Loucy (cell line): ENCODE measurements around the gene PHLDB2.

ENCODE experiments used
- H2AFZ ChIP-seq: fragments of 200-600 bp; sonication (generic); 2 replicates; pipeline ENCODE4 v1.6.0; 2016; ENCODE audit warnings: antibody characterized with exemption, mild to moderate bottlenecking, low read length, moderate library complexity
- H3F3A ChIP-seq: fragments of 200-600 bp; 2 replicates; pipeline ENCODE4 v1.6.0; 2016; ENCODE audit warnings: antibody characterized with exemption, low read depth, mild to moderate bottlenecking
- H3K27me3 ChIP-seq: fragments of 200-600 bp; sonication (generic); 2 replicates; pipeline ENCODE4 v1.6.1; 2014; ENCODE audit warnings: low read length, mild to moderate bottlenecking; ENCODE audit not compliant: insufficient read depth, poor library complexity, severe bottlenecking
- H3K36me3 ChIP-seq: fragments of 200-600 bp; sonication (generic); 2 replicates; pipeline ENCODE4 v1.6.1; 2016; ENCODE audit warnings: low read length; ENCODE audit not compliant: insufficient read depth
- H3K4me1 ChIP-seq: fragments of 200-600 bp; sonication (generic); 2 replicates; pipeline ENCODE4 v1.5.1; 2014; ENCODE audit warnings: low read length, mild to moderate bottlenecking; ENCODE audit not compliant: insufficient read depth, poor library complexity, severe bottlenecking
- H3K4me2 ChIP-seq: fragments of 200-600 bp; sonication (generic); 2 replicates; pipeline ENCODE4 v1.6.0; 2014; ENCODE audit warnings: antibody characterized with exemption, low read length, low read depth, mild to moderate bottlenecking; ENCODE audit not compliant: poor library complexity, severe bottlenecking
- H3K4me3 ChIP-seq: fragments of 200-600 bp; sonication (generic); 2 replicates; pipeline ENCODE4 v1.5.1; 2014; ENCODE audit warnings: low read length, mild to moderate bottlenecking, mixed read lengths; ENCODE audit not compliant: poor library complexity, severe bottlenecking
- H3K79me2 ChIP-seq: fragments of 200-600 bp; sonication (generic); 2 replicates; pipeline ENCODE4 v1.6.1; 2014; ENCODE audit warnings: low read length; ENCODE audit not compliant: insufficient read depth
- H3K9ac ChIP-seq: fragments of 200-600 bp; sonication (generic); 2 replicates; pipeline ENCODE4 v1.6.0; 2014; ENCODE audit warnings: mild to moderate bottlenecking, low read depth, low read length, moderate library complexity; ENCODE audit not compliant: poor library complexity, severe bottlenecking
- H3K9me2 ChIP-seq: fragments of 200-600 bp; sonication (generic); replicated peaks from 2 replicates; pipeline ENCODE4 v1.6.1; 2016; ENCODE audit warnings: low read depth, low read length, mixed read lengths
- H3K9me3 ChIP-seq: fragments of 200-600 bp; sonication (generic); 2 replicates; pipeline ENCODE4 v1.6.1; 2014; ENCODE audit warnings: mild to moderate bottlenecking, antibody characterized with exemption, low read length, low read depth; ENCODE audit not compliant: insufficient read depth
- H4K20me1 ChIP-seq: fragments of 200-600 bp; sonication (generic); 2 replicates; pipeline ENCODE4 v1.6.0; 2014; ENCODE audit warnings: antibody characterized with exemption, low read length, mild to moderate bottlenecking; ENCODE audit not compliant: insufficient read depth, poor library complexity, severe bottlenecking
- EZH2phosphoT487 ChIP-seq: fragments of 200-600 bp; IDR thresholded peaks from 2 replicates; pipeline ENCODE4 v1.6.1; 2018; ENCODE audit warnings: antibody characterized with exemption, mild to moderate bottlenecking, moderate library complexity, borderline replicate concordance
- TF ChIP-seq, protein P1 (sequence below): fragments of 200-600 bp; sonication (generic); conservative IDR thresholded peaks from 2 replicates; pipeline ENCODE4 v1.5.1; 2014; ENCODE audit warnings: mild to moderate bottlenecking, antibody characterized with exemption, low read length

PHLDB2 gene

DNA sequence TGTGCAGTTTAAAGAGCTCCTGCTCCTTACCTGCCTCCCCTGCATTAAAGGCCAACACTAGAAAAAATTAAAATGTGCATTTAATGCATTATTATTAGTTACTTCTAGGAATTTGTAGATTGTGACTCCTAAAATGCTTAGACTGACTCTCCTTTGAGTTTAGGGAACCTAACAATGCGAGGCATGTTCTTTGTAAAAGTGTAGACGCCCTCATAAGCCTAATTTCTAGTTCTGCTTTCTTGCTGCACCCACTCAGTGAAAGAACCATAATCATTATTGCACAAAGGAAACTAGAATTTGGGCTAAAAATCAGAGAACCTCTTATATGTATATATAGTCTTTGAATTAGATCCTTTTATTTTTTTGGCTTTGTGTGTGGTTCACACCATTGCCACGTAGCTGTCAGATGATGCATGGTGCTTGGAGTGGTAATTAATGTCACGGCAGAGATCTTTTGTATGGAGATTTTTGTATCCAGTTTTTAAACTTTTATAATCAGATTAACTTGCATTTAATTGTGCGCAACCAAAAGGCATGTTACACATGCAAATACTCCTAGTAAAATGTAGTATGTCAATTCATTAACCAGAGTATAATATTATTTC lies 120.5 kb downstream of the PHLDB2 start:
- H3K4me1 ChIP-seq: peaks cover 50% of the 10 kb centered on the region
- no peaks in the 10 kb centered on the region for H3F3A ChIP-seq
- TF ChIP-seq, protein P1, sequence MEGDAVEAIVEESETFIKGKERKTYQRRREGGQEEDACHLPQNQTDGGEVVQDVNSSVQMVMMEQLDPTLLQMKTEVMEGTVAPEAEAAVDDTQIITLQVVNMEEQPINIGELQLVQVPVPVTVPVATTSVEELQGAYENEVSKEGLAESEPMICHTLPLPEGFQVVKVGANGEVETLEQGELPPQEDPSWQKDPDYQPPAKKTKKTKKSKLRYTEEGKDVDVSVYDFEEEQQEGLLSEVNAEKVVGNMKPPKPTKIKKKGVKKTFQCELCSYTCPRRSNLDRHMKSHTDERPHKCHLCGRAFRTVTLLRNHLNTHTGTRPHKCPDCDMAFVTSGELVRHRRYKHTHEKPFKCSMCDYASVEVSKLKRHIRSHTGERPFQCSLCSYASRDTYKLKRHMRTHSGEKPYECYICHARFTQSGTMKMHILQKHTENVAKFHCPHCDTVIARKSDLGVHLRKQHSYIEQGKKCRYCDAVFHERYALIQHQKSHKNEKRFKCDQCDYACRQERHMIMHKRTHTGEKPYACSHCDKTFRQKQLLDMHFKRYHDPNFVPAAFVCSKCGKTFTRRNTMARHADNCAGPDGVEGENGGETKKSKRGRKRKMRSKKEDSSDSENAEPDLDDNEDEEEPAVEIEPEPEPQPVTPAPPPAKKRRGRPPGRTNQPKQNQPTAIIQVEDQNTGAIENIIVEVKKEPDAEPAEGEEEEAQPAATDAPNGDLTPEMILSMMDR: no peak
- TF ChIP-seq EZH2phosphoT487: no peak
- no peaks in the 10 kb centered on the region for H3K36me3 ChIP-seq
- no peaks in the 10 kb centered on the region for H3K9me2 ChIP-seq
- peaks cover 39% of the 10 kb centered on the region for H4K20me1 ChIP-seq
- peak overlapping the region; percentile 95 for H2AFZ ChIP-seq
- no peaks in the 10 kb centered on the region for H3K9me3 ChIP-seq
- peak overlapping the region; percentile 85 for H3K9ac ChIP-seq
- peak overlapping the region; percentile 86 for H3K4me3 ChIP-seq
- H3K27me3 ChIP-seq: no peaks in the 10 kb centered on the region
- peaks cover 56% of the 10 kb centered on the region for H3K79me2 ChIP-seq
- peak overlapping the region; percentile 75 for H3K4me2 ChIP-seq

DNA sequence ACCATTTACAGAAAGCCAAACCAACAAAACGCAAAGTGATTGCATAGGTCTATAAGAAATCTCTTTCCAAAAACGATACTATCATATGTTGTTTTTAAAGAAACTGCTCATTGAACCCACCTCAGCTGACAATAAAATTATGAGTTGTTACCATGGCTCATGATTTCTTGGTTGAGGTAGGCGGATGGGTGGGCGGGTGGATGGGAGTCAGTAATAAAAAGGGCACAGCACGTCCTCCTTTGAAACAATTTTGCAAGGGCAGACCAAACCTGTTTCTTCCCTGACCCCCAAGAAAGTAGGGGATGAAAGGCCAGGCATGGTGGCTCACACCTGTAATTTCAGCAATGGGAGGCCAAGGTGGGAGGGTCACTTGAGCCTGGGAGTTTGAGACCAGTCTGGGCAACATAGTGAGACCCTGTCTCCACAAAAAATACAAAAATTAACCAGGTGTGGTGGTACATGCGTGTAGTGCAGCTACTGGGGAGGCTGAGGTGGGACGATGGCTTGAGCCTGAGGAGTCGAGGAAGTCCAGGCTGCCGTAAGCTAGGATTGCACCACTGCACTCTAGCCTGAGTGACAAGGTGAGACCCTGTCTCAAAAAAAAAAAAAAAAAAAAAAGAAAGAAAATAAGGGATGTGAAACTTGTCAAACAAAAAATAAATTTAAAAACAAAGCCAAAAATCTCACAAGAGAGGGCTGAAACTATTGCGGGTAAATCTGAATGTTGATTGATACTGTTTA lies 121.8 kb downstream of the PHLDB2 start:
- Histone ChIP-seq H3K4me3 (peak overlapping the region; percentile 86), H3K9me2 (no peaks in the 10 kb centered on the region), H3K36me3 (no peaks in the 10 kb centered on the region), H3K9me3 (no peaks in the 10 kb centered on the region), H4K20me1 (peaks cover 46% of the 10 kb centered on the region), H3F3A (no peaks in the 10 kb centered on the region), H2AFZ (no peak overlapping the region), H3K27me3 (no peaks in the 10 kb centered on the region), H3K4me1 (peaks cover 60% of the 10 kb centered on the region), H3K9ac (peak overlapping the region; percentile 85), H3K79me2 (peaks cover 64% of the 10 kb centered on the region), H3K4me2 (peak overlapping the region; percentile 75)
- TF ChIP-seq, protein P1: no peak
- TF ChIP-seq EZH2phosphoT487: no peak

DNA sequence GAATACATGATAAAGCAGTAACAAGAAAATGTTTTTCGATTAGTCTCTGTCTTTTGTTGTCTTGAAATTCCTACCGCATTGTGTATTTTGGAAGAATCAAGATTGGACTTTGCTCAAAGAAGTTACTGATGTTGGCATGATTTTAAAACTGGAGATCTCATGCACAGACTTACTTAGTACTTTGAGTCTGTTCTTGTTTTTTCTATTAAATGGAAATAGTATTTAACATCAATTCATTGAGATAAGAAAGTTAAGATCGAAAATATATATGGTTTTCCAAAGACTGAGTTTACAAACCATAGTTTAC lies 122.3 kb downstream of the PHLDB2 start:
- Histone ChIP-seq H3K9me2 (no peaks in the 10 kb centered on the region), H3K9ac (peak overlapping the region; percentile 85), H3K36me3 (no peaks in the 10 kb centered on the region), H3F3A (no peaks in the 10 kb centered on the region), H4K20me1 (peaks cover 46% of the 10 kb centered on the region), H3K4me2 (peak overlapping the region; percentile 75), H3K79me2 (peaks cover 64% of the 10 kb centered on the region), H3K27me3 (no peaks in the 10 kb centered on the region), H3K4me1 (peaks cover 60% of the 10 kb centered on the region), H2AFZ (no peak overlapping the region), H3K4me3 (peak overlapping the region; percentile 86), H3K9me3 (no peaks in the 10 kb centered on the region)
- TF ChIP-seq, protein P1: no peak
- TF ChIP-seq EZH2phosphoT487: no peak
